Keratinocyte (primary cell): ENCODE results near the gene ELOVL5.

ENCODE experiments used
- EZH2 ChIP-seq: IDR thresholded peaks from one replicate; pipeline ENCODE4 v1.6.1; 2012; ENCODE audit warnings: inconsistent platforms, mild to moderate bottlenecking, low read length, moderate library complexity
- TF ChIP-seq, protein P1 (sequence below), 3 experiments: IDR thresholded peaks in 1 of 3; conservative IDR thresholded peaks in 1 of 3; optimal IDR thresholded peaks in 1 of 3; 2 replicates in 2 of 3; 3 replicates in 1 of 3; pipeline versions ENCODE3 to v1.5.1; 2011; ENCODE audit warnings: low read length in 3 of 3, mild to moderate bottlenecking in 3 of 3, moderate library complexity in 2 of 3, control low read depth in 1 of 3, inconsistent platforms in 1 of 3; ENCODE audit not compliant: insufficient read depth in 2 of 3; ENCODE audit errors: extremely low read depth in 1 of 3

DNA sequence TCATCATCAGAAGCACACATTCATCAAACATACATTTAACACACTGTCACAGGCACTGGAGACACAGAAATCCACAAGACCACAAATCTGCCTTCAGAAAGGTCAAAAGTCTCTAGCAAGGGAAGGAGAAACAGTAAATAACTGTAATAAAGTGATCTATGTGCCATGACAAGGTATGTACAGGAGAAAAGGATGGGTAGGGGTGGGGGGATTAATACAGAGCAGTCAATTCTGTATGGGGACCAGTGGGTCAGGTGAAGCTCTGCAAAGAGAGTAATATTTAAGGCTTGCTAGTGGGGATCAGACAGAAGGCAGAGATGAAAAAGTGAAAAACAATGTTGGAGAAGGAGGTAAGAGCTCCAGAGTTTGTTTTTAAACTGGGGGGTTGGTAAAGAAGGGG, 32.6 kb downstream of the ELOVL5 start:
- TF ChIP-seq EZH2 = no peak
- TF ChIP-seq, protein P1, sequence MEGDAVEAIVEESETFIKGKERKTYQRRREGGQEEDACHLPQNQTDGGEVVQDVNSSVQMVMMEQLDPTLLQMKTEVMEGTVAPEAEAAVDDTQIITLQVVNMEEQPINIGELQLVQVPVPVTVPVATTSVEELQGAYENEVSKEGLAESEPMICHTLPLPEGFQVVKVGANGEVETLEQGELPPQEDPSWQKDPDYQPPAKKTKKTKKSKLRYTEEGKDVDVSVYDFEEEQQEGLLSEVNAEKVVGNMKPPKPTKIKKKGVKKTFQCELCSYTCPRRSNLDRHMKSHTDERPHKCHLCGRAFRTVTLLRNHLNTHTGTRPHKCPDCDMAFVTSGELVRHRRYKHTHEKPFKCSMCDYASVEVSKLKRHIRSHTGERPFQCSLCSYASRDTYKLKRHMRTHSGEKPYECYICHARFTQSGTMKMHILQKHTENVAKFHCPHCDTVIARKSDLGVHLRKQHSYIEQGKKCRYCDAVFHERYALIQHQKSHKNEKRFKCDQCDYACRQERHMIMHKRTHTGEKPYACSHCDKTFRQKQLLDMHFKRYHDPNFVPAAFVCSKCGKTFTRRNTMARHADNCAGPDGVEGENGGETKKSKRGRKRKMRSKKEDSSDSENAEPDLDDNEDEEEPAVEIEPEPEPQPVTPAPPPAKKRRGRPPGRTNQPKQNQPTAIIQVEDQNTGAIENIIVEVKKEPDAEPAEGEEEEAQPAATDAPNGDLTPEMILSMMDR (optimal IDR thresholded peaks at IDR 0.05 in 1 of 3, IDR thresholded peaks at IDR 0.05 in 1 of 3, conservative IDR thresholded peaks at IDR 0.05 in 1 of 3; ENCODE audit: extremely low read depth in 1 of 3, insufficient read depth in 2 of 3, low read length in 3 of 3) = no peak
